Fibroblast of lung (primary cell): ENCODE measurements around the gene LRRC8E. TPM values are rescaled to one million over a fixed set of nuclear protein-coding genes. Genes with fewer than 3 reads are reported as not detected.

Experiments
- DNase-seq, 2 donors: peaks; one replicate each; pipeline versions ENCODE4 v3.0.0 to v3.0.0-alpha.2; 2010; ENCODE audit warnings: low read depth in 2 of 2
- H2AFZ ChIP-seq: 2 replicates; pipeline ENCODE4 v1.5.1; 2012; ENCODE audit warnings: low read length, control low read depth, inconsistent platforms
- H3K27ac ChIP-seq: 2 replicates; pipeline ENCODE4 v1.5.1; 2011; ENCODE audit warnings: low read length, control low read depth; ENCODE audit not compliant: insufficient read depth
- H3K27me3 ChIP-seq: 2 replicates; pipeline ENCODE4 v1.5.1; 2011; ENCODE audit warnings: mild to moderate bottlenecking, low read length; ENCODE audit not compliant: control insufficient read depth, insufficient read depth
- H3K36me3 ChIP-seq: 2 replicates; pipeline ENCODE4 v1.5.1; 2011; ENCODE audit warnings: low read length; ENCODE audit not compliant: control insufficient read depth, insufficient read depth
- H3K4me1 ChIP-seq: 2 replicates; pipeline ENCODE4 v1.5.1; 2011; ENCODE audit warnings: low read length; ENCODE audit not compliant: control insufficient read depth, insufficient read depth; ENCODE audit errors: extremely low read depth
- H3K4me2 ChIP-seq: 2 replicates; pipeline ENCODE4 v1.5.1; 2011; ENCODE audit warnings: low read length, control low read depth; ENCODE audit not compliant: insufficient read depth; ENCODE audit errors: extremely low read depth
- H3K4me3 ChIP-seq, 4 experiments: fragments of 200-600 bp in 1 of 4; sonication (generic) in 1 of 4; replicated peaks in 1 of 4; 2 replicates each; pipeline ENCODE4 v1.5.1; 2011 to 2016; ENCODE audit warnings: low read length in 4 of 4, low read depth in 3 of 4, mild to moderate bottlenecking in 3 of 4, control low read depth in 2 of 4, inconsistent platforms in 1 of 4, mixed read lengths in 1 of 4; ENCODE audit not compliant: insufficient read depth in 1 of 4; ENCODE audit errors: control extremely low read depth in 1 of 4
- H3K79me2 ChIP-seq: 2 replicates; pipeline ENCODE4 v1.5.1; 2012; ENCODE audit warnings: mild to moderate bottlenecking, low read length, inconsistent platforms; ENCODE audit not compliant: control insufficient read depth, insufficient read depth
- H3K9ac ChIP-seq: 2 replicates; pipeline ENCODE4 v1.5.1; 2011; ENCODE audit warnings: mild to moderate bottlenecking, low read length, control low read depth; ENCODE audit not compliant: insufficient read depth
- H3K9me3 ChIP-seq: 2 replicates; pipeline ENCODE4 v1.5.1; 2012; ENCODE audit warnings: low read depth, low read length; ENCODE audit not compliant: control insufficient read depth, insufficient read depth
- H4K20me1 ChIP-seq: 2 replicates; pipeline ENCODE4 v1.5.1; 2011; ENCODE audit warnings: low read length; ENCODE audit not compliant: control insufficient read depth, insufficient read depth; ENCODE audit errors: extremely low read depth
- CTCF ChIP-seq, 2 donors: IDR thresholded peaks in 1 of 2; conservative IDR thresholded peaks in 1 of 2; 1 replicate in 1 of 2; 2 replicates in 1 of 2; pipeline ENCODE4 v1.5.1; 2011 to 2012; ENCODE audit warnings: low read length in 2 of 2, control low read depth in 1 of 2, inconsistent platforms in 1 of 2, low read depth in 1 of 2, mild to moderate bottlenecking in 1 of 2
- EZH2 ChIP-seq: IDR thresholded peaks from 2 replicates; pipeline ENCODE4 v1.5.1; 2012; ENCODE audit warnings: low read length, control low read depth, mild to moderate bottlenecking; ENCODE audit errors: missing control alignments
- polyA plus RNA-seq, 2 donors: library from polyadenylated mRNA; depleted of rRNA in 1 of 2; stranded (reverse) in 1 of 2; unstranded in 1 of 2; fragments of >200 nt; gene quantifications; 2 replicates each; pipeline ENCODE4 v1.2.1, GENCODE V29; 2011 to 2012; ENCODE audit warnings: missing spikeins in 1 of 2
- total RNA-seq: library from RNA; depleted of rRNA; stranded (reverse); fragments of >200 nt; gene quantifications from 2 replicates; pipeline ENCODE4 v1.2.1, GENCODE V29; 2014

LRRC8E gene
- total and polyA plus RNA-seq, 2 donors (not counting 1 experiment from before 2014, with no cell fraction given) = 3.0 to 3.7 TPM

GRCh38 chr19:7900931-7901330, 12.6 kb downstream of the LRRC8E start:
- peaks cover 6% of the 10 kb centered on the region for H3K4me1 ChIP-seq
- H3K27ac ChIP-seq = no peak overlapping the region
- no peak for DNase-seq
- H3K9ac ChIP-seq = no peak overlapping the region
- H4K20me1 ChIP-seq = no peaks in the 10 kb centered on the region
- no peak overlapping the region for H3K4me3 ChIP-seq
- H3K27me3 ChIP-seq = no peaks in the 10 kb centered on the region
- no peak for TF ChIP-seq EZH2
- TF ChIP-seq CTCF (conservative IDR thresholded peaks at IDR 0.05 in 1 of 2, IDR thresholded peaks at IDR 0.05 in 1 of 2; ENCODE audit: low read depth in 1 of 2, low read length in 2 of 2) = no peak
- peaks cover 2% of the 10 kb centered on the region for H3K36me3 ChIP-seq
- no peak overlapping the region for H3K4me2 ChIP-seq
- H2AFZ ChIP-seq = no peak overlapping the region
- peaks cover 19% of the 10 kb centered on the region for H3K79me2 ChIP-seq
- H3K9me3 ChIP-seq = no peaks in the 10 kb centered on the region

GRCh38 chr19:7901337-7901736, 13.0 kb downstream of the LRRC8E start:
- H3K9me3 ChIP-seq = no peaks in the 10 kb centered on the region
- H3K27ac ChIP-seq = no peak overlapping the region
- H3K27me3 ChIP-seq = no peaks in the 10 kb centered on the region
- H3K9ac ChIP-seq = no peak overlapping the region
- no peak overlapping the region for H3K4me3 ChIP-seq
- H3K79me2 ChIP-seq = peaks cover 23% of the 10 kb centered on the region
- DNase-seq = no peak
- H2AFZ ChIP-seq = no peak overlapping the region
- peaks cover 5% of the 10 kb centered on the region for H3K36me3 ChIP-seq
- H3K4me1 ChIP-seq = peaks cover 6% of the 10 kb centered on the region
- TF ChIP-seq EZH2 = no peak
- no peak for TF ChIP-seq CTCF (conservative IDR thresholded peaks at IDR 0.05 in 1 of 2, IDR thresholded peaks at IDR 0.05 in 1 of 2; ENCODE audit: low read depth in 1 of 2, low read length in 2 of 2)
- H3K4me2 ChIP-seq = no peak overlapping the region
- no peaks in the 10 kb centered on the region for H4K20me1 ChIP-seq

- DNase-seq = no peak
- Histone ChIP-seq H3K9me3 (no peaks in the 10 kb centered on the region), H3K36me3 (peaks cover 7% of the 10 kb centered on the region), H3K27me3 (no peaks in the 10 kb centered on the region), H3K4me3 (peak overlapping the region; percentile 55 to 76 (median 65)), H3K9ac (peak overlapping the region; percentile 41), H3K79me2 (peaks cover 29% of the 10 kb centered on the region), H3K4me2 (peak overlapping the region; percentile 90), H3K27ac (peak overlapping the region; percentile 57), H2AFZ (peak overlapping the region; percentile 62), H4K20me1 (no peaks in the 10 kb centered on the region), H3K4me1 (peaks cover 6% of the 10 kb centered on the region)
- no peak for TF ChIP-seq EZH2
- no peak for TF ChIP-seq CTCF (conservative IDR thresholded peaks at IDR 0.05 in 1 of 2, IDR thresholded peaks at IDR 0.05 in 1 of 2; ENCODE audit: low read depth in 1 of 2, low read length in 2 of 2)
These were observed 14.5 kb downstream of the LRRC8E start for GRCh38 chr19:7902796-7903243.
